GM19324 (cell line): ENCODE measurements around the gene ANKLE1.
"Not testable (repeated sequence)": the region's sequence is repeated elsewhere in the genome, so short reads cannot be mapped to it uniquely, and the experiment has no call there.

Experiments
- ATAC-seq: cut with Tn5 transposase; IDR thresholded peaks from one replicate; pipeline ENCODE4 v1.9.1; 2021; ENCODE audit warnings: mild to moderate bottlenecking, moderate library complexity; ENCODE audit not compliant: unreplicated experiment, low FRiP score

Gene ANKLE1

GRCh38 chr19:17279436-17279835 is 2.3 kb upstream of the ANKLE1 start:
- ATAC-seq = no peak

GRCh38 chr19:17282488-17283125 is 906 bp downstream of the ANKLE1 start:
- peak; percentile 61 for ATAC-seq

- no peak for ATAC-seq
These were observed 1.8 kb downstream of the ANKLE1 start for GRCh38 chr19:17283504-17283996.

GRCh38 chr19:17285415-17286135 is 3.9 kb downstream of the ANKLE1 start:
- ATAC-seq = no peak

GRCh38 chr19:17286263-17286662 is 4.6 kb downstream of the ANKLE1 start:
- no peak for ATAC-seq

- ATAC-seq = no peak
These were observed 5.1 kb downstream of the ANKLE1 start for GRCh38 chr19:17286752-17287151.

- ATAC-seq = no peak
These were observed 7.8 kb downstream of the ANKLE1 start for GRCh38 chr19:17289489-17289888.

GRCh38 chr19:17292301-17293074 is 10.8 kb downstream of the ANKLE1 start:
- peak; percentile 68 for ATAC-seq

- no peak for ATAC-seq
These were observed 11.9 kb downstream of the ANKLE1 start for GRCh38 chr19:17293605-17294004.

GRCh38 chr19:17294051-17294891 is 12.6 kb downstream of the ANKLE1 start:
- ATAC-seq = no peak

GRCh38 chr19:17295551-17295950 is 13.8 kb downstream of the ANKLE1 start:
- not testable (repeated sequence) for ATAC-seq

- ATAC-seq = no peak
These were observed 14.6 kb downstream of the ANKLE1 start for GRCh38 chr19:17296273-17296672.

GRCh38 chr19:17296976-17297375 is 15.3 kb downstream of the ANKLE1 start:
- ATAC-seq = no peak

GRCh38 chr19:17300992-17301619 is 19.4 kb downstream of the ANKLE1 start:
- no peak for ATAC-seq

- ATAC-seq = no peak
These were observed 20.9 kb downstream of the ANKLE1 start for GRCh38 chr19:17302391-17303166.

- ATAC-seq = peak; percentile 36
These were observed 21.7 kb downstream of the ANKLE1 start, which contains the start of gene ABHD8 for GRCh38 chr19:17303167-17303939. TSS of gene ABHD8 (minus strand) at chr19:17303425. CDS start at chr19:17301616, 1,809 bp downstream.

GRCh38 chr19:17303940-17304267 is 22.2 kb downstream of the ANKLE1 start:
- no peak for ATAC-seq
